Measurements from ENCODE around the gene IMMP2L. TPM values are rescaled to one million over a fixed set of nuclear protein-coding genes. Genes with fewer than 3 reads are reported as not detected.

The IMMP2L gene
- total and polyA plus RNA-seq, 2 of the 8 experiments (the other 6 are each of a cell fraction or from before 2014, with no cell fraction given), result 2.3 to 10.1 TPM

GRCh38 chr7:110693344-110693743 lies 868.9 kb downstream of the IMMP2L start:
- Histone ChIP-seq H3K79me1 (ENCODE audit: low read depth, low read length) (no peaks in the 10 kb centered on the region), H2AK5ac (ENCODE audit: low read depth, low read length) (no peak overlapping the region), H3K18ac (ENCODE audit: extremely low read depth, low read length) (no peak overlapping the region), H2AFZ (ENCODE audit: low read length) (no peak overlapping the region), H3K4me1 (replicated peaks in 1 of 4; ENCODE audit: control insufficient read depth in 3 of 4, insufficient read depth in 4 of 4, low read length in 3 of 4) (peaks cover 0 to 3% (median 1%) of the 10 kb centered on the region in 4 experiments; a peak in 2 of 7 replicates), H4K5ac (ENCODE audit: insufficient read length, low read depth, low read length) (no peak overlapping the region), H2BK5ac (ENCODE audit: low read depth, low read length) (no peak overlapping the region), H3K4ac (replicated peaks; ENCODE audit: insufficient read length, low read depth, low read length) (no peak overlapping the region), H3K79me2 (ENCODE audit: control insufficient read depth in 1 of 2, insufficient read depth in 2 of 2, low read length in 2 of 2) (no peaks in the 10 kb centered on the region), H3K36me3 (ENCODE audit: control insufficient read depth in 2 of 4, insufficient read depth in 4 of 4, low read length in 3 of 4) (no peaks in the 10 kb centered on the region), H2BK15ac (ENCODE audit: low read length) (no peak overlapping the region), H3K9ac (replicated peaks in 1 of 4; ENCODE audit: extremely low read depth in 1 of 4, low read depth in 3 of 4, low read length in 3 of 4) (no peak overlapping the region), H2BK20ac (ENCODE audit: low read length) (no peak overlapping the region), H4K20me1 (replicated peaks in 1 of 2; ENCODE audit: control insufficient read depth in 1 of 2, insufficient read depth in 2 of 2, low read length in 2 of 2) (no peaks in the 10 kb centered on the region), H2BK120ac (replicated peaks; ENCODE audit: low read depth, low read length) (no peak overlapping the region), H3K14ac (ENCODE audit: insufficient read length) (no peak overlapping the region), H3K56ac (replicated peaks; ENCODE audit: insufficient read length, low read depth, low read length) (no peak overlapping the region), H2BK12ac (ENCODE audit: low read depth, low read length) (no peak overlapping the region), H3K4me3 (ENCODE audit: extremely low read depth in 1 of 4, insufficient read depth in 2 of 4, low read depth in 3 of 4, low read length in 4 of 4) (no peak overlapping the region), H3K9me3 (ENCODE audit: insufficient read depth in 2 of 2, low read depth in 1 of 2, low read length in 1 of 2) (no peaks in the 10 kb centered on the region), H3K27ac (ENCODE audit: low read depth, low read length) (no peak overlapping the region), H4K91ac (replicated peaks; ENCODE audit: insufficient read length, low read length) (no peak overlapping the region), H3K23ac (ENCODE audit: insufficient read length) (no peak overlapping the region), H3K27me3 (replicated peaks in 1 of 4; ENCODE audit: control insufficient read depth in 3 of 4, extremely low read depth in 1 of 4, insufficient read depth in 3 of 4, low read length in 3 of 4) (no peaks in the 10 kb centered on the region), H3K4me2 (ENCODE audit: insufficient read depth in 1 of 2, low read depth in 2 of 2, low read length in 2 of 2) (no peak overlapping the region), H3K23me2 (ENCODE audit: low read depth, low read length) (no peaks in the 10 kb centered on the region), H4K8ac (ENCODE audit: extremely low read depth, insufficient read depth, low read length) (no peak overlapping the region)
- FAIRE-seq (no peak), DNase-seq (ENCODE audit: low read depth in 1 of 2, low spot score in 2 of 2) (no peak)
- ChIA-PET CTCF (ENCODE audit: partially characterized antibody) (no interaction called here), POLR2A (ENCODE audit: partially characterized antibody) (no interaction called here)
- no peak for TF ChIP-seq CTBP2 (IDR thresholded peaks at IDR 0.05; ENCODE audit: borderline replicate concordance, insufficient read depth, insufficient read length, low read length)
- no peak for TF ChIP-seq PHF8 (conservative IDR thresholded peaks at IDR 0.05; ENCODE audit: low read depth, low read length)
- TF ChIP-seq TCF12 (IDR thresholded peaks at IDR 0.05; ENCODE audit: low read depth, low read length), result no peak

All from H1 (cell line).